Measurements from ENCODE around the gene MTA3.
"Not testable (repeated sequence)": the region's sequence is repeated elsewhere in the genome, so short reads cannot be mapped to it uniquely, and the experiment has no call there.

The MTA3 gene

DNA sequence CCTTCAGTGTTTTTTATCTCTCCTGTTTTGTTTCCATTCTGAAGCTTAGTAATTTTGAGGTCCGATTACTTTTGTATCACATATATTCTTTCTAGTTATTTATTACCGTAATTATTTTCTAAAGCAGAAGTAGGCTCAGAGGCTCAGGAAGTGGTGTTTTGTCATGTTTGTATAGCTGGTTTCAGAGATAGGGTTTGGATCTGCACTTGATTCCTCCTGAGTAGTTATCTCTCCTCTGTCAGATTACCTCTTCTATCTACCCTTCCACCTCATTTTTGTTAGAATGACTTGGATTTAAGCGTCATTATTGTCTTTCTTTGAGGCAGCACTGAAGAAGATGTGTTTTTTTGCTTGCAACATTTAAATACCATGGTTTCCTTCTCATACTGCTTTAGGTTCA is 95.4 kb downstream of the MTA3 start:
- no peak for DNase-seq

DNA sequence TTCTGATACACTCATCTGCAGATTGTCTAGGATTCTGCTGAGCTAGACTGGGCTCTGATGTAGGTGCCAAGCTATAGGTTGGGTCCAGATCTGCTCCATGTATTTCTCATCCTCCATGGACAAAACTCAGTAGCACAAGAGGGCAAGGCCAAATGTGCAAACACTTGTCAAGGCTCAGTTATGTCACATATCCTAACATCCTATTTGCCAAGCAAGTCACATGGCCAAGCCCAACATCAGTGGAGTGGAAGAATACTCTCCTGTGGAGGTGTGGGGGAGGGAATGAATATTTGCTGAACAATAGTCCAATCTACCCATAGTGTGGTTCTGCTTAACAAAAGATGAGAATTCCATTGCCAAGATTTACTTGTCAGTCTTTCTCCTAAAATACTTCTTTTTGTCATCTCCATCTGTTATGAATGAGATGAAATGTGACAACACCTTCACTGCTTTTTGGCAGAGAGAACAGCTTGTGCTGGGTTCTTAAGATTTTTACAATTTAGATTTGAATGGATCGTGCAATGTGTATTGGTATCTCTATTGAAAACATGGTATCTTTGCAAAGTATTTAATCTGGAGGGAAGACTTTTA is 105.7 kb downstream of the MTA3 start:
- DNase-seq, result no peak

DNA sequence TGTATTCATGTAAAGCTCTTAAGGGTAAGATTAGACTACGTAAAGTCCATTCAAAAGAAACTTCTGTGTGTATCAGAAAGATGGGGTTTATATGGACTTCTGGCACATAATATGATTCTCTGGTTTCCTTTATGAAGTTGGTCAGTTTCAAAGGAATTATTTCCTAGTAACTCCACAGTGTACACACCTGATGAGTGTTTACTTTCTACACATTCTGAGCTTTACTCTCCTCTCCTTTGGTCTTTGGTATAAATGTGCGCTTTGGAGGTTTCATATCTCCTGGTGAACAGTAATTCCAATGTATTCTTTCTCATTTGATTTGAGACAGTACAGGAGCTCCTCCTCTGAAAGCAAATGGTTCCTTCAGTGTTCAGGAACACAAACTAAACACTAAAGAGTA is 107.4 kb downstream of the MTA3 start:
- no peak for DNase-seq

DNA sequence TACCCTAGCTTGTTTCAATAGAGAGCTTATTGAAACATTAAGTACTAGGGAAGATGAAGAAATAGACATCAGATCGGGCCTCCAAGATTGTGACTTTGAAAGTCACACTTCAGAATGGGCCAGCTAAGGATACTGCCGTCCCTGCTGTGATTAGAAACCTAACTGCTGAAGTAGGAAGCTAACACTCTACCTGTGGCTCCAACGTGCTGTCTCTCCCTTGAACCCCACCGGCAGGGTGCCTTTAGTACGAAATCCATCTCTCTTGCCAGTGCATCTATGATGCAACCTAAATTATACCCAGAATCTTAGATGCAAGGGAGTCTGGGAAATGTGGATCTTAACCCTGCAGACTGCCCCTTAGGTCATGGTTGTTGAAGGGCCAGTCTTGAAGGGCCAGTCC is 116.9 kb downstream of the MTA3 start:
- no peak for DNase-seq

DNA sequence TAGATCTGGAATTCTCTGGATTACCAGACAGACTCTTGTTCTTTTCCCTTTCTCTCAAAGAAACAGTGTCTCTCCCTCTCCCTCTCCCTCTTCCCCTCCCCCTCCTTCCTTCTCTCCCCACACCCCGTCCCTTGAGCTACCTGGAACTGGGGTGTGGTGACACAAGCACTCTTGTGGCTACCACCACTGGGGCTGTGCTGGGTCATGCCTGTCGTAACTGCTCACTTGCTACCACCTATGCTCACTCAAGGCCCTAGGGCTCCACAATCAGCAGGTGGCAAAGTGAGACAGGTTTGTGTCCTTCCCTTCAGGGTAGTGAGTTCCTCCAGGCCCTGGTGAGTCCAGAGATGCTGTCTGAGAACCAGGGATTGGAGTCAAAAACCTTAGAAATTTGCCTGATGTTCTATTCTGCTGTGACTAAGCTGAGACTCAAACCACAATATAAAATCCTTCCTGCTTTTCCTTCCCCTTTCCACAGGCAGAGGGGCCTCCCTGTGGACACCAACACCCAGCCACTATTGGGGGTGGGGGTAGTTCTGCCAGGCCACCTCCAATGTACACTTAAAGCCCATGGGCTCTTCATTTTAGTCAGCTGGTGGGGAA is 124.7 kb downstream of the MTA3 start:
- DNase-seq, result no peak

GRCh38 chr2:42693688-42694479 is 125.5 kb downstream of the MTA3 start:
- DNase-seq, result no peak

- DNase-seq, result no peak
Measured at GRCh38 chr2:42696987-42697386, 128.6 kb downstream of the MTA3 start.

- no peak for DNase-seq
Measured at GRCh38 chr2:42698940-42699339, 130.5 kb downstream of the MTA3 start.

DNA sequence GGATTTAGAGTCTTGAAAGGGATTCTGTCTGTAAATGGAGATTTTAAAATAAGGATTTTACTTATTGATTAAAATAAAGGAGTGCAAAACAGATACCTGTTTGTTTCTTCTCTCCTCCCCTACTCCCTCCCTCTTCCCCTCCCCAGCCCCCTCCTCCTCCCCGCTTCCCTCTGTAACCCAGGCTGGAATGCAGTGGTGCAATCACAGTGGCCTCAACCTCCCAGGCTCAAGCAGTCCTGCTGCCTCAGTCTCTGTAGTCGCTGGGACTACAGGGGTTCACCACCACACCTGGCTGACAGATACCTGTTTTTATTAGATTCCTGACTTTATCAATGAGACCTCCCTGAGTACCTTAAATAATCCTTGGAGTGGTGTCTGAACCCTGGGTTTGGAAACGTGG is 138.4 kb downstream of the MTA3 start:
- no peak for DNase-seq

DNA sequence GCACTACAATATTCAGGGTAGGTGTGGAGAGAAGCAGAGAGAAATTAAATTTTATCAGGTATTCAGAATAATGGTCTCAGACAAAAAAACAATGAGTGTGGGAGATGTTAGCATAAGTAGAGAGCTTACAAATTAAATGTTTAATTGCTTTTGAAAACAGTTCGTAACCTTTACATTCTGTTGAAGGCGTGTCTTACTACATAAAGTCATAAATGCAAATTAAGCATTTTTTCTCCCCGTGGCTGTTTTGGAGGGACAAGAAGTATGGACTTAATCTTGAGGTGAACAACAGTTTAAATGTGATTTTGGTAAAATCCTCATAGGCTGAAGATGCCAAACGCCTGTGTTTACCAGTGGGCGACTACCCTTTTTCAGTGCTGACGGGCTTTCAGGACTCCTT is 139.7 kb downstream of the MTA3 start:
- DNase-seq, result no peak

DNA sequence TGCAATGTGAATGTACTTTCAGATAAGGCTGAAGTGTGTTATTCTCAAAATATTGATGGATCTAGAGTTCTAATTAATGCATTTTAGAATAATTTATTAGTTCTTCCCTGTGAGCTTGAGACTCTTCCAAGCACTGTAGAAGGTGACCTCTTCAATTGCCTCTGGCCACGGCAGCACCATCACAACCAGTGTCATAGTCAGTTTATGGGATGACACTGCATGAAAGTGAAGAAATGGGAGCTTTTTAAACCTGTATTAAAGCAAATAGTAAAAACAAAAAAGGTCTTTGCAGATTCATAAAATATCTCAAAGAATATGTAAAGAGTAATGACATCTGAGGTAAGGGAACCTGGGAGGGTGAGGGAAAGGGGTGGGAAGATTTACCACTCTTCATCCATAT is 143.5 kb downstream of the MTA3 start:
- DNase-seq, result no peak

DNA sequence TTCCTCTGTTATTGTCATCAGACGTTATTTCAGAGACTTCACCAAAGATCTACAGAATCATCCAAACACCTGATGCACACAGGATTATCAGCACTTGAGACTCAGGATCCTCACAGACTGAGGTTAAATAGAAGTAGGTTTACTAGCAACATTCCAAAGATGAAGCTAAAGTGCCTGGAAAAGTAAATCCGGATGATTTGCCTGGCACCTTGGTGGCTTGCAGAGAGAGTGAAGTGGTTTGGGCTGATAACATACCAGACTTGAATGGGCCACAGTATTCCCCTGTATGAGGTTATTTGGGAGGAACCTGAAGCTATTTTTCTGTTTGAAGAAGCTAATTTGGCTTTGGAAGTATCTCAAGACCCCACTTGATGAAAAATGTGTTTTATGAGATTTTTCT is 144.5 kb downstream of the MTA3 start:
- DNase-seq, result no peak

DNA sequence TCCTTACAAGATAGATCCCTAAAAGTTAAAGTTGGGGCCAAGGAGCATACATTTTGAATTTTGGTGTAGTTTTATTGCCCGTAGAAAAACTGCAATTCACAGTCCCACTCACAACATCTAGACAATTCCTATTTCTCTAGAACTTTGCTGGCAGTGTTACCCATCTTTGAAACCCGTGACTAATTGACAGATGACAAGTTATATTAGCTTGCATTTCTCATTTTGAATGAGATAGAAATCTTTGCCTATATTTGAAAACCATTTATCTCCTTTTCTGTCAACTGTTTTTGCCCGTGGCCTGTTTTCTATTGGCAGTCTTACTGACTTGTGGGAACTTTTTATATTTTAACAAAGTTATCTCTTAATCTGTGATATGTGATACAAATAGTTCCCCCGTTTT is 145.5 kb downstream of the MTA3 start:
- no peak for DNase-seq

- no peak for DNase-seq
Measured at GRCh38 chr2:42714686-42715085, 146.3 kb downstream of the MTA3 start.

GRCh38 chr2:42721898-42722297 is 153.5 kb downstream of the MTA3 start:
- no peak for DNase-seq

DNA sequence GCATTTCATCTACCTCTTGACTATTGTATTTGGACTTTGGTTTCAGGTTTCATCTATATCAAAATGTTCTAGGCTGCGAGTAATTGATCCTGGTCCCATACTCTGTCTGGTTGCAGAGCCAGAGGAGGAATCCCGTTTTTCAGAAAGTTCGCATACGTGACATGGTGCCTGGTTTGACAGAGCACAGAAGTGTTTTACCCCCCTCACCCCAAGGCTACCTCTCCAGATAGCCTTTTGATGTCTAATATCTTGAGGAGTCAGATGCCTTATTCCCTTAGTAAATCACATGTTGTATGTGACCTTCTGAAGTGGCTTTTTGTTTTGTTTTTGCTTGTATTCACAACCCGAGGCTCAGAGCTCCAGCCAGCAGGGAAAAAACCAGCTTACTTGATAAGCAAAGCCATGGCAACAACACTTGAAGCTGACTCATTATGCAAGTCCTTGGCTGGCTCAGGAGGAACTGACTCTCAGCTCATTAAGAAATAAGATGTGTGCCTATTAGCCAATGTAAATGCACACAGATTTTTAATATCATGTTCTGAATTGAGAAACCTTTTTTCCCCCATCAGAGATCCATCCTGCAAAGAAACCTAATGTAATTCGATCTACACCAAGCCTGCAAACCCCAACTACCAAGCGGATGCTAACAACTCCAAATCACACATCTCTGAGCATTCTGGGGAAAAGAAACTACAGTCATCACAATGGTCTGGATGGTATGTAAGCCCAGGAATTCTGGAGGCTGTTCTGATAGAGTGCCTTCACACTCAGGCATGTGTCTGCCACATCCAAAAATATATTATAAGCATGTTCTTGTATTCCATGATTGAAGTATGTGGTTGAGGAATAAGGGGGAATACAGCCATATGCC is 154.1 kb downstream of the MTA3 start:
- DNase-seq, result peak; percentile 40

- no peak for DNase-seq
Measured at GRCh38 chr2:42723465-42723864, 155.0 kb downstream of the MTA3 start.

- no peak for DNase-seq
Measured at GRCh38 chr2:42724886-42725285, 156.5 kb downstream of the MTA3 start.

GRCh38 chr2:42725657-42726056 is 157.2 kb downstream of the MTA3 start:
- DNase-seq, result no peak

GRCh38 chr2:42726680-42727079 is 158.2 kb downstream of the MTA3 start:
- DNase-seq, result no peak

DNA sequence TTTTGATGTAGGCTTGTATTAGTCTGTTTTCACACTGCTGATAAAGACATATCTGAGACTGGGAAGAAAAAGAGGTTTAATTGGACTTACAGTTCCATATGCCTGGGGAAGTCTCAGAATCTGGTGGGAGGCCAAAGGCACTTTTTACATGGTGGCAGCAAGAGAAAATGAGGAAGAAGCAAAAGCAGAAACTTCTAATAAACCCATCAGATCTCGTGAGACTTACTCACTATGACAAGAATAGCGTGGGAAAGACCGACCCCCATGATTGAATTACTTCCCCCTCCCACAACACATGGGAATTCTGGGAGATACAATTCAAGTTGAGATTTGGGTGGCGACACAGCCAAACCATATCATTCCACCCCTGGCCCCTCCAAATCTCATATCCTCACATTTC is 162.9 kb downstream of the MTA3 start:
- not testable (repeated sequence) for DNase-seq

GRCh38 chr2:42733852-42734251 is 165.4 kb downstream of the MTA3 start:
- DNase-seq, result no peak

DNA sequence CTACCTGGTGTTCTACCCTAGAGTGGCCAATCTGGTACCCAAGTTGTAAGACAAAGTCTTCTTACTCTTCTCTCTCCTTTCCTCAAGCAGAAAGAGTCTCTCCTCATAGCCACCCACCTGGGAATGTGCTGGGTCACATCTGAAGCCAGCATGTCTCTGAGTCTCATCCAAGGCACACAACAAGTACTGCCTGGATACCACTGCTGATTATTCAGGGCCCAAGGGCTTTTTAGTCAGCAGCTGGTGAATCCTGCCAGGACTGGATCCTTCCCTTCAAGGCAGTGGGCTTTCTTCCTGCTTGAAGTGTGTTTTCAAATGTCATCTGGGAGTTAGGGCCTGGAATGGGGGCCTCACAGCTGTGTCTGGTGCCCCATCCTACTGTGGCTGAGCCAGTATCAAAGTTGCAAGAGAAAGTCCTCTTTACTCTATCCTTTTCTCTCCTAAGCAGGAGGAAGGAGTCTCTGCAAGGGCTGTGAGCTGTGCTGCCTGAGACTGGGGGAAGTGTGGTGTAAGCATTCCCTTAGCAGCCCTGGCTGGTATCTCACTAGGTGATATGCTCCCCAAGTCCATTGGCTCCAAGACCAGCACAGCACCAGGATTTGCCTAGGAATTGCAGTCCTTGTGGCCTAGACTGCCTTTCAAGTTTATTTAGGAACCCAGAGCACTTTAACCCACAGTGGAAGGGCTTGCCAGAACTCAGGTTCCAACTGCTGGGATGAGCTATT is 168.3 kb downstream of the MTA3 start:
- DNase-seq, result no peak
